DND-41 (cell line): Measurements from ENCODE around the gene EIF2S2.

Experiments used
- ATAC-seq: fragments of 200-7000 bp; cut with Tn5 transposase; 3 replicates; pipeline ENCODE4 v1.9.1; 2021; ENCODE audit warnings: low read depth; ENCODE audit not compliant: insufficient read depth
- DNase-seq: peaks from one replicate; pipeline ENCODE4 v3.0.0-alpha.2; 2020
- H2AFZ ChIP-seq: 2 replicates; pipeline ENCODE4 v1.6.0; 2012; ENCODE audit warnings: low read depth, low read length
- H3K27ac ChIP-seq: 2 replicates; pipeline ENCODE4 v1.5.1; 2012; ENCODE audit warnings: low read length, inconsistent platforms
- H3K27me3 ChIP-seq: fragments of 200-600 bp; sonication (generic); 2 replicates; pipeline ENCODE4 v1.6.0; 2012; ENCODE audit warnings: low read length, mild to moderate bottlenecking, inconsistent platforms; ENCODE audit not compliant: insufficient read depth, poor library complexity
- H3K36me3 ChIP-seq: 2 replicates; pipeline ENCODE4 v1.5.1; 2012; ENCODE audit warnings: low read length, inconsistent platforms; ENCODE audit not compliant: insufficient read depth
- H3K4me1 ChIP-seq: 2 replicates; pipeline ENCODE4 v1.5.1; 2012; ENCODE audit warnings: mild to moderate bottlenecking, low read length; ENCODE audit not compliant: insufficient read depth
- H3K4me2 ChIP-seq: 2 replicates; pipeline ENCODE4 v1.6.0; 2012; ENCODE audit warnings: mild to moderate bottlenecking, moderate library complexity, low read length, inconsistent platforms; ENCODE audit not compliant: insufficient read depth
- H3K4me3 ChIP-seq, 2 experiments: fragments of 200-600 bp in 1 of 2; shearing (Covaris generic) in 1 of 2; 2 replicates each; pipeline ENCODE4 v1.5.1; 2012 to 2016; ENCODE audit warnings: inconsistent platforms in 2 of 2, low read length in 2 of 2, mild to moderate bottlenecking in 2 of 2, low read depth in 1 of 2, moderate library complexity in 1 of 2
- H3K79me2 ChIP-seq: 2 replicates; pipeline ENCODE4 v1.6.0; 2012; ENCODE audit warnings: low read length, inconsistent platforms; ENCODE audit not compliant: insufficient read depth
- H3K9ac ChIP-seq: 2 replicates; pipeline ENCODE4 v1.6.0; 2012; ENCODE audit warnings: low read depth, mild to moderate bottlenecking, inconsistent platforms, low read length, moderate library complexity
- H3K9me3 ChIP-seq: 2 replicates; pipeline ENCODE4 v1.5.1; 2012; ENCODE audit warnings: low read length, moderate library complexity, mild to moderate bottlenecking, inconsistent platforms; ENCODE audit not compliant: insufficient read depth, severe bottlenecking
- H4K20me1 ChIP-seq: 2 replicates; pipeline ENCODE4 v1.6.0; 2012; ENCODE audit warnings: low read length; ENCODE audit not compliant: insufficient read depth
- EZH2 ChIP-seq: IDR thresholded peaks from 3 replicates; pipeline ENCODE4 v1.6.1; 2012; ENCODE audit warnings: borderline replicate concordance, low read depth, mild to moderate bottlenecking, moderate library complexity, low read length, inconsistent platforms; ENCODE audit not compliant: severe bottlenecking
- TF ChIP-seq, protein P1 (sequence below): IDR thresholded peaks from 2 replicates; pipeline ENCODE4 v1.5.1; 2012; ENCODE audit warnings: borderline replicate concordance, low read length, moderate library complexity, mild to moderate bottlenecking; ENCODE audit not compliant: poor library complexity, severe bottlenecking; ENCODE audit errors: extremely low read depth

Gene EIF2S2

DNA sequence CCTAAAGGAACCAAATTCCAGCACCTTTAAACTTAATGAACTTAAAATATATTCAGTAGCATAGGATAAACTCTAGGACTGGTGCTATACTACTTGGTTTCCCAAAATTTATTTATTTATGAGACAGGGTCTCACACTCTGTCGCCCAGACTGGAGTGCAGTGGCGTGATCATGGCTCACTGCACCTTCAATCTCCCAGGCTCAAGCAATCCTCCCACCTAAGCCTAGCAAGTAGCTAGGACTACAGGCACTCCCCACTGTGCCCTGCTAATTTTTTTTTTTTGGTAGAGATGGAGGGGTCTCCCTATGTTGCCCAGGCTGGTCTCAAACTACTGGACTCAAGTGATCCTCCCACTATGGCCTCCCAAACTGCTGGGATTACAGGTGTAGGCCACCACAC, 21.4 kb downstream of the EIF2S2 start:
- no peaks in the 10 kb centered on the region for H3K9me3 ChIP-seq
- no peak overlapping the region for H3K27ac ChIP-seq
- DNase-seq: no peak
- no peaks in the 10 kb centered on the region for H3K27me3 ChIP-seq
- no peak overlapping the region for H3K4me2 ChIP-seq
- no peak overlapping the region for H3K4me3 ChIP-seq
- no peak overlapping the region for H3K9ac ChIP-seq
- H3K79me2 ChIP-seq: peaks cover 61% of the 10 kb centered on the region
- TF ChIP-seq, protein P1, sequence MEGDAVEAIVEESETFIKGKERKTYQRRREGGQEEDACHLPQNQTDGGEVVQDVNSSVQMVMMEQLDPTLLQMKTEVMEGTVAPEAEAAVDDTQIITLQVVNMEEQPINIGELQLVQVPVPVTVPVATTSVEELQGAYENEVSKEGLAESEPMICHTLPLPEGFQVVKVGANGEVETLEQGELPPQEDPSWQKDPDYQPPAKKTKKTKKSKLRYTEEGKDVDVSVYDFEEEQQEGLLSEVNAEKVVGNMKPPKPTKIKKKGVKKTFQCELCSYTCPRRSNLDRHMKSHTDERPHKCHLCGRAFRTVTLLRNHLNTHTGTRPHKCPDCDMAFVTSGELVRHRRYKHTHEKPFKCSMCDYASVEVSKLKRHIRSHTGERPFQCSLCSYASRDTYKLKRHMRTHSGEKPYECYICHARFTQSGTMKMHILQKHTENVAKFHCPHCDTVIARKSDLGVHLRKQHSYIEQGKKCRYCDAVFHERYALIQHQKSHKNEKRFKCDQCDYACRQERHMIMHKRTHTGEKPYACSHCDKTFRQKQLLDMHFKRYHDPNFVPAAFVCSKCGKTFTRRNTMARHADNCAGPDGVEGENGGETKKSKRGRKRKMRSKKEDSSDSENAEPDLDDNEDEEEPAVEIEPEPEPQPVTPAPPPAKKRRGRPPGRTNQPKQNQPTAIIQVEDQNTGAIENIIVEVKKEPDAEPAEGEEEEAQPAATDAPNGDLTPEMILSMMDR: no peak
- no peak for TF ChIP-seq EZH2
- H2AFZ ChIP-seq: no peak overlapping the region
- H3K36me3 ChIP-seq: peaks cover 96% of the 10 kb centered on the region
- ATAC-seq: no peak
- peaks cover 55% of the 10 kb centered on the region for H4K20me1 ChIP-seq
- H3K4me1 ChIP-seq: no peaks in the 10 kb centered on the region

DNA sequence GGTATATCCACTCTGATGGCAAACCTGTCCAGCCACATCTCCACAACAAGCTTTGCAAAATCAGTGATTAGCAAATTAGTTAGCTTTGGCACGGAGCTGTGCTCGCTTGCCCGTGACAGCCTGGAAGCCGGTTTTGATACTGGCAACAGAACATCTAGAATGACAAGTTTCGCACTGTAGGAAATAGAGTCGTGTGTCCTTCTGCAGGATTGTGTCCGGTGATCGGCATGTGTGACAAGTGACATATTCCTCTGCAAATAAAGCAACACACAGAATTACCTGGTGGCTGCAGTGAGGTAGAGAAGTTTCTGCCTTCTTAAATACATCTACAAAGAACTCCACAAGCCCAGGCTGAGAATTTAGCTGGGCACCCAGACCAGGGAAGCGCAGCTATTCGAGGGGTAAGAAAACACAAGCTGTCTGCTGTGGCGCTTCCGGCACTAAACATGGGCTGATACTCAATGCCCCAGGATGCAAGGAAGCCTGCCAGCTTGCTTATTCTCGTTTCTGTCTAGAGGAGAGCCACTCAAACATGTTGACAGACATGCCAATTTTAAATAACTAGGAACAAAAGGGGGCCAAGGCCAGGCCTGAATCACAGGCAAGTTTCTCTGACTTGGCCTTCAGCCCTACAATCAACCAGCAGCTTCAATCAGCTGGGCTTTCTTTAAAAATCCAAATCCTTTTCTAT, 22.2 kb downstream of the EIF2S2 start:
- TF ChIP-seq, protein P1: no peak
- no peak for TF ChIP-seq EZH2
- Histone ChIP-seq H3K79me2 (peaks cover 60% of the 10 kb centered on the region), H3K9ac (no peak overlapping the region), H4K20me1 (peaks cover 58% of the 10 kb centered on the region), H3K36me3 (peaks cover 94% of the 10 kb centered on the region), H2AFZ (no peak overlapping the region), H3K4me1 (no peaks in the 10 kb centered on the region), H3K27me3 (no peaks in the 10 kb centered on the region), H3K4me2 (no peak overlapping the region), H3K9me3 (no peaks in the 10 kb centered on the region), H3K27ac (no peak overlapping the region), H3K4me3 (no peak overlapping the region)
- ATAC-seq: no peak
- no peak for DNase-seq

DNA sequence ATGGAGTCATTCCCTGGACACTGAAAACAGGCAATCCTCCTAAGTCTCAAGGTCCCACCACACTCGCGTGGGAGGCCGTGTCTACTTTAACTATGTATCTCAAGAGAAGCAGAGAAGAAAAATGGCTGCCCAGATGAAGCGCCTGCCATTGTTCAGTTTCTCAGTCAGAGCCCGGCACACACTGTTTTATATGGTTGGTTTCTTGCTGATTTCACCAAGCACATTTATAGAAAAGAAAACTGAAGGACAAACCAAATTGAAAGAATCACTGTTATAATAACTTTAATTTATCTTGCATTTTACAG, 22.9 kb downstream of the EIF2S2 start:
- Histone ChIP-seq H3K4me3 (no peak overlapping the region), H3K9ac (no peak overlapping the region), H3K79me2 (peaks cover 55% of the 10 kb centered on the region), H3K27ac (no peak overlapping the region), H3K4me1 (no peaks in the 10 kb centered on the region), H3K27me3 (no peaks in the 10 kb centered on the region), H4K20me1 (peaks cover 65% of the 10 kb centered on the region), H3K36me3 (peaks cover 94% of the 10 kb centered on the region), H3K4me2 (no peak overlapping the region), H3K9me3 (no peaks in the 10 kb centered on the region), H2AFZ (no peak overlapping the region)
- DNase-seq (no peak), ATAC-seq (no peak)
- no peak for TF ChIP-seq EZH2
- TF ChIP-seq, protein P1: no peak
